HepG2 (cell line): ENCODE results near the gene ISOC2.

ENCODE experiments used
- MXI1 ChIP-seq: IDR thresholded peaks from 3 replicates; pipeline ENCODE4 v1.6.1; 2012; ENCODE audit warnings: low read depth, low read length, inconsistent platforms, borderline replicate concordance
- REXO4 ChIP-seq: sonication (generic); formaldehyde crosslinking; IDR thresholded peaks from 2 replicates; pipeline ENCODE4 v1.8.0; 2022; ENCODE audit warnings: missing genetic modification reagents, mild to moderate bottlenecking, borderline replicate concordance
- ZNF850 ChIP-seq: sonication (generic); formaldehyde crosslinking; conservative IDR thresholded peaks from 2 replicates; pipeline ENCODE4 v1.9.0; 2021; ENCODE audit warnings: mild to moderate bottlenecking, missing genetic modification reagents

GRCh38 chr19:55479451-55480230, 18.2 kb upstream of the ISOC2 start:
- TF ChIP-seq ZNF850 (CRISPR knock-in tag): no peak
- no peak for TF ChIP-seq REXO4 (CRISPR knock-in tag)
- TF ChIP-seq MXI1: no peak
